Measurements from ENCODE around the gene SLAMF9.

The SLAMF9 gene

GRCh38 chr1:159986531-159986930, 32.5 kb upstream of the SLAMF9 start:
- no peak overlapping the region for H3K4ac ChIP-seq (ENCODE audit: low read depth in 1 of 2, low read length in 2 of 2)
- no peaks in the 10 kb centered on the region for H3K4me1 ChIP-seq (ENCODE audit: control insufficient read depth, insufficient read depth, low read depth, low read length)
- no peak overlapping the region for H4K8ac ChIP-seq (ENCODE audit: low read length)
- H3K79me1 ChIP-seq (replicated peaks; ENCODE audit: low read length, poor library complexity, severe bottlenecking): no peaks in the 10 kb centered on the region
- H2BK5ac ChIP-seq (ENCODE audit: low read depth, low read length, poor library complexity, severe bottlenecking): no peak overlapping the region
- H3K23ac ChIP-seq (ENCODE audit: low read length in 2 of 2): no peak overlapping the region
- no peak overlapping the region for H3K14ac ChIP-seq (ENCODE audit: low read length in 2 of 2)
- H3K4me3 ChIP-seq (ENCODE audit: insufficient read depth in 1 of 2, low read depth in 1 of 2, low read length in 2 of 2): no peak overlapping the region
- H3K27me3 ChIP-seq (ENCODE audit: control insufficient read depth in 1 of 2, insufficient read depth in 1 of 2, low read length in 2 of 2): peaks cover 0 to 40% of the 10 kb centered on the region in 2 experiments
- no peak overlapping the region for H2BK120ac ChIP-seq (ENCODE audit: low read depth, low read length)
- 83% methylated on average over 1 of the region's 1 CpG for WGBS
- H2AK5ac ChIP-seq (ENCODE audit: low read length, severe bottlenecking): no peak overlapping the region
- no peak overlapping the region for H2BK12ac ChIP-seq (ENCODE audit: low read length in 2 of 2)
- H2BK15ac ChIP-seq (ENCODE audit: low read depth, poor library complexity, severe bottlenecking): no peak overlapping the region
- no peaks in the 10 kb centered on the region for H3K9me3 ChIP-seq (ENCODE audit: control insufficient read depth, low read length)
- no peak overlapping the region for H3K4me2 ChIP-seq (ENCODE audit: low read length, poor library complexity, severe bottlenecking)
- H3K18ac ChIP-seq (ENCODE audit: low read depth in 1 of 2, low read length in 2 of 2): no peak overlapping the region
- no peak for DNase-seq
- H3K9ac ChIP-seq (ENCODE audit: low read length): no peak overlapping the region
- no peak overlapping the region for H2AFZ ChIP-seq (ENCODE audit: low read depth, low read length)
- no peak overlapping the region for H4K91ac ChIP-seq (ENCODE audit: low read length)
- no peak overlapping the region for H3K27ac ChIP-seq (ENCODE audit: low read length, poor library complexity, severe bottlenecking)
- peaks cover 0 to 16% of the 10 kb centered on the region in 2 experiments for H3K36me3 ChIP-seq (ENCODE audit: control insufficient read depth in 1 of 2, insufficient read depth in 2 of 2, low read depth in 1 of 2, low read length in 2 of 2)

GRCh38 chr1:159986093-159986492, 32.1 kb upstream of the SLAMF9 start:
- DNase-seq: no peak
- H2BK5ac ChIP-seq (ENCODE audit: low read depth, low read length, poor library complexity, severe bottlenecking): no peak overlapping the region
- no peak overlapping the region for H3K4me3 ChIP-seq (ENCODE audit: insufficient read depth in 1 of 2, low read depth in 1 of 2, low read length in 2 of 2)
- H3K9ac ChIP-seq (ENCODE audit: low read length): no peak overlapping the region
- H3K9me3 ChIP-seq (ENCODE audit: control insufficient read depth, low read length): no peaks in the 10 kb centered on the region
- no peak overlapping the region for H2BK120ac ChIP-seq (ENCODE audit: low read depth, low read length)
- no peak overlapping the region for H2AFZ ChIP-seq (ENCODE audit: low read depth, low read length)
- H3K79me1 ChIP-seq (replicated peaks; ENCODE audit: low read length, poor library complexity, severe bottlenecking): no peaks in the 10 kb centered on the region
- H4K91ac ChIP-seq (ENCODE audit: low read length): no peak overlapping the region
- no peaks in the 10 kb centered on the region for H3K4me1 ChIP-seq (ENCODE audit: control insufficient read depth, insufficient read depth, low read depth, low read length)
- 100% methylated on average over 1 of the region's 2 CpGs for WGBS
- H2BK15ac ChIP-seq (ENCODE audit: low read depth, poor library complexity, severe bottlenecking): no peak overlapping the region
- no peak overlapping the region for H3K14ac ChIP-seq (ENCODE audit: low read length in 2 of 2)
- no peak overlapping the region for H2AK5ac ChIP-seq (ENCODE audit: low read length, severe bottlenecking)
- H3K23ac ChIP-seq (ENCODE audit: low read length in 2 of 2): no peak overlapping the region
- no peak overlapping the region for H4K8ac ChIP-seq (ENCODE audit: low read length)
- H3K4me2 ChIP-seq (ENCODE audit: low read length, poor library complexity, severe bottlenecking): no peak overlapping the region
- no peak overlapping the region for H3K27ac ChIP-seq (ENCODE audit: low read length, poor library complexity, severe bottlenecking)
- H3K18ac ChIP-seq (ENCODE audit: low read depth in 1 of 2, low read length in 2 of 2): no peak overlapping the region
- peaks cover 0 to 38% of the 10 kb centered on the region in 2 experiments for H3K27me3 ChIP-seq (ENCODE audit: control insufficient read depth in 1 of 2, insufficient read depth in 1 of 2, low read length in 2 of 2)
- H3K4ac ChIP-seq (ENCODE audit: low read depth in 1 of 2, low read length in 2 of 2): no peak overlapping the region
- no peak overlapping the region for H2BK12ac ChIP-seq (ENCODE audit: low read length in 2 of 2)
- peaks cover 0 to 21% of the 10 kb centered on the region in 2 experiments for H3K36me3 ChIP-seq (ENCODE audit: control insufficient read depth in 1 of 2, insufficient read depth in 2 of 2, low read depth in 1 of 2, low read length in 2 of 2)

- H3K14ac ChIP-seq (ENCODE audit: low read length in 2 of 2): no peak overlapping the region
- no peak overlapping the region for H3K4ac ChIP-seq (ENCODE audit: low read depth in 1 of 2, low read length in 2 of 2)
- no peaks in the 10 kb centered on the region for H3K9me3 ChIP-seq (ENCODE audit: control insufficient read depth, low read length)
- H3K36me3 ChIP-seq (ENCODE audit: control insufficient read depth in 1 of 2, insufficient read depth in 2 of 2, low read depth in 1 of 2, low read length in 2 of 2): peaks cover 0 to 26% of the 10 kb centered on the region in 2 experiments
- H3K23ac ChIP-seq (ENCODE audit: low read length in 2 of 2): no peak overlapping the region
- H2BK120ac ChIP-seq (ENCODE audit: low read depth, low read length): no peak overlapping the region
- no peak for DNase-seq
- peaks cover 0 to 38% of the 10 kb centered on the region in 2 experiments for H3K27me3 ChIP-seq (ENCODE audit: control insufficient read depth in 1 of 2, insufficient read depth in 1 of 2, low read length in 2 of 2)
- H2BK5ac ChIP-seq (ENCODE audit: low read depth, low read length, poor library complexity, severe bottlenecking): no peak overlapping the region
- H2AK5ac ChIP-seq (ENCODE audit: low read length, severe bottlenecking): no peak overlapping the region
- no peak overlapping the region for H3K4me2 ChIP-seq (ENCODE audit: low read length, poor library complexity, severe bottlenecking)
- H3K4me3 ChIP-seq (ENCODE audit: insufficient read depth in 1 of 2, low read depth in 1 of 2, low read length in 2 of 2): no peak overlapping the region
- 94% methylated on average over 4 of the region's 6 CpGs for WGBS
- H2BK12ac ChIP-seq (ENCODE audit: low read length in 2 of 2): no peak overlapping the region
- no peaks in the 10 kb centered on the region for H3K4me1 ChIP-seq (ENCODE audit: control insufficient read depth, insufficient read depth, low read depth, low read length)
- H3K79me1 ChIP-seq (replicated peaks; ENCODE audit: low read length, poor library complexity, severe bottlenecking): no peaks in the 10 kb centered on the region
- H2AFZ ChIP-seq (ENCODE audit: low read depth, low read length): no peak overlapping the region
- no peak overlapping the region for H3K9ac ChIP-seq (ENCODE audit: low read length)
- H2BK15ac ChIP-seq (ENCODE audit: low read depth, poor library complexity, severe bottlenecking): no peak overlapping the region
- no peak overlapping the region for H3K18ac ChIP-seq (ENCODE audit: low read depth in 1 of 2, low read length in 2 of 2)
- no peak overlapping the region for H4K91ac ChIP-seq (ENCODE audit: low read length)
- H4K8ac ChIP-seq (ENCODE audit: low read length): no peak overlapping the region
- H3K27ac ChIP-seq (ENCODE audit: low read length, poor library complexity, severe bottlenecking): no peak overlapping the region
Observed at GRCh38 chr1:159985473-159985872, 31.4 kb upstream of the SLAMF9 start.

- H3K14ac ChIP-seq (ENCODE audit: low read length in 2 of 2): no peak overlapping the region
Observed at GRCh38 chr1:159983681-159984080, 29.6 kb upstream of the SLAMF9 start.

More at GRCh38 chr1:159983681-159984080, 29.6 kb upstream of the SLAMF9 start:
- H3K4me2 ChIP-seq (ENCODE audit: low read length, poor library complexity, severe bottlenecking): no peak overlapping the region
- no peaks in the 10 kb centered on the region for H3K9me3 ChIP-seq (ENCODE audit: control insufficient read depth, low read length)
- DNase-seq: no peak
- H3K27ac ChIP-seq (ENCODE audit: low read length, poor library complexity, severe bottlenecking): no peak overlapping the region
- H2BK120ac ChIP-seq (ENCODE audit: low read depth, low read length): no peak overlapping the region
- H3K23ac ChIP-seq (ENCODE audit: low read length in 2 of 2): no peak overlapping the region
- H2AFZ ChIP-seq (ENCODE audit: low read depth, low read length): no peak overlapping the region
- no peak overlapping the region for H2BK12ac ChIP-seq (ENCODE audit: low read length in 2 of 2)
- H3K9ac ChIP-seq (ENCODE audit: low read length): no peak overlapping the region
- no peaks in the 10 kb centered on the region for H3K4me1 ChIP-seq (ENCODE audit: control insufficient read depth, insufficient read depth, low read depth, low read length)
- H3K4me3 ChIP-seq (ENCODE audit: insufficient read depth in 1 of 2, low read depth in 1 of 2, low read length in 2 of 2): no peak overlapping the region
- WGBS: 65% methylated on average over 5 of the region's 5 CpGs
- no peak overlapping the region for H4K91ac ChIP-seq (ENCODE audit: low read length)
- no peak overlapping the region for H3K18ac ChIP-seq (ENCODE audit: low read depth in 1 of 2, low read length in 2 of 2)
- H3K4ac ChIP-seq (ENCODE audit: low read depth in 1 of 2, low read length in 2 of 2): no peak overlapping the region
- peaks cover 0 to 30% of the 10 kb centered on the region in 2 experiments for H3K27me3 ChIP-seq (ENCODE audit: control insufficient read depth in 1 of 2, insufficient read depth in 1 of 2, low read length in 2 of 2)
- H4K8ac ChIP-seq (ENCODE audit: low read length): no peak overlapping the region
- H2BK5ac ChIP-seq (ENCODE audit: low read depth, low read length, poor library complexity, severe bottlenecking): no peak overlapping the region
- peaks cover 0 to 29% of the 10 kb centered on the region in 2 experiments for H3K36me3 ChIP-seq (ENCODE audit: control insufficient read depth in 1 of 2, insufficient read depth in 2 of 2, low read depth in 1 of 2, low read length in 2 of 2)
- no peaks in the 10 kb centered on the region for H3K79me1 ChIP-seq (replicated peaks; ENCODE audit: low read length, poor library complexity, severe bottlenecking)
- H2AK5ac ChIP-seq (ENCODE audit: low read length, severe bottlenecking): no peak overlapping the region
- no peak overlapping the region for H2BK15ac ChIP-seq (ENCODE audit: low read depth, poor library complexity, severe bottlenecking)
